Stimulated activated CD8-positive, alpha-beta memory T cell treated with anti-CD3 and anti-CD28 coated beads, Interleukin-12 subunit alpha, Interleukin-12 subunit beta, amount 100 ng/mL, for 24 hours (primary cell): ENCODE measurements around the gene C1GALT1.
"Not testable (repeated sequence)": the region's sequence is repeated elsewhere in the genome, so short reads cannot be mapped to it uniquely, and the experiment has no call there.

Source experiments
- DNase-seq: peaks from one replicate; pipeline ENCODE4 v3.0.0-alpha.2; 2020; ENCODE audit errors: extremely low read depth

The C1GALT1 gene

GRCh38 chr7:7169296-7169695 is 13.0 kb upstream of the C1GALT1 start:
- no peak for DNase-seq

GRCh38 chr7:7173956-7174632 is 8.2 kb upstream of the C1GALT1 start:
- DNase-seq, result no peak

GRCh38 chr7:7175075-7175695 is 7.2 kb upstream of the C1GALT1 start:
- no peak for DNase-seq

- DNase-seq, result no peak
Observed at GRCh38 chr7:7176406-7177043, 5.8 kb upstream of the C1GALT1 start.

- DNase-seq, result no peak
Observed at GRCh38 chr7:7177044-7177517, 5.3 kb upstream of the C1GALT1 start.

- DNase-seq, result no peak
Observed at GRCh38 chr7:7178081-7178480, 4.3 kb upstream of the C1GALT1 start.

- DNase-seq, result no peak
Observed at GRCh38 chr7:7178906-7179305, 3.4 kb upstream of the C1GALT1 start.

GRCh38 chr7:7180725-7181449 is 1.5 kb upstream of the C1GALT1 start:
- no peak for DNase-seq

GRCh38 chr7:7181519-7182155 is 707 bp upstream of the C1GALT1 start:
- no peak for DNase-seq

GRCh38 chr7:7183061-7183837 is 905 bp downstream of the C1GALT1 start:
- DNase-seq, result no peak

- no peak for DNase-seq
Observed at GRCh38 chr7:7183838-7184463, 1.6 kb downstream of the C1GALT1 start.

- no peak for DNase-seq
Observed at GRCh38 chr7:7185371-7185989, 3.1 kb downstream of the C1GALT1 start.

GRCh38 chr7:7188091-7188490 is 5.7 kb downstream of the C1GALT1 start:
- DNase-seq, result no peak

GRCh38 chr7:7188742-7189141 is 6.4 kb downstream of the C1GALT1 start:
- no peak for DNase-seq

- no peak for DNase-seq
Observed at GRCh38 chr7:7190142-7190541, 7.8 kb downstream of the C1GALT1 start.

GRCh38 chr7:7191137-7191536 is 8.8 kb downstream of the C1GALT1 start:
- DNase-seq, result no peak

GRCh38 chr7:7192798-7193788 is 10.7 kb downstream of the C1GALT1 start:
- not testable (repeated sequence) for DNase-seq

GRCh38 chr7:7199592-7199991 is 17.2 kb downstream of the C1GALT1 start:
- not testable (repeated sequence) for DNase-seq

- DNase-seq, result not testable (repeated sequence)
Observed at GRCh38 chr7:7200255-7200654, 17.9 kb downstream of the C1GALT1 start.
